Dedifferentiated amniotic fluid mesenchymal stem cell (primary cell): ENCODE measurements around the gene DRAM2.
A peak's percentile ranks its signal among the peaks of the same experiment; 100 is the strongest.
"Not testable (repeated sequence)": the region's sequence is repeated elsewhere in the genome, so short reads cannot be mapped to it uniquely, and the experiment has no call there.

Experiments used
- DNase-seq: peaks from one replicate; pipeline ENCODE4 v3.0.0-alpha.2; 2016; ENCODE audit errors: extremely low spot score

Gene DRAM2

GRCh38 chr1:111082421-111083203 is 57.3 kb downstream of the DRAM2 start:
- DNase-seq, result peak; percentile 79

- not testable (repeated sequence) for DNase-seq
These were observed 60.6 kb downstream of the DRAM2 start for GRCh38 chr1:111079329-111079728.

- DNase-seq, result not testable (repeated sequence)
These were observed 62.6 kb downstream of the DRAM2 start for GRCh38 chr1:111077312-111077711.
